ENCODE measurements around the gene ST6GALNAC5.

DNA sequence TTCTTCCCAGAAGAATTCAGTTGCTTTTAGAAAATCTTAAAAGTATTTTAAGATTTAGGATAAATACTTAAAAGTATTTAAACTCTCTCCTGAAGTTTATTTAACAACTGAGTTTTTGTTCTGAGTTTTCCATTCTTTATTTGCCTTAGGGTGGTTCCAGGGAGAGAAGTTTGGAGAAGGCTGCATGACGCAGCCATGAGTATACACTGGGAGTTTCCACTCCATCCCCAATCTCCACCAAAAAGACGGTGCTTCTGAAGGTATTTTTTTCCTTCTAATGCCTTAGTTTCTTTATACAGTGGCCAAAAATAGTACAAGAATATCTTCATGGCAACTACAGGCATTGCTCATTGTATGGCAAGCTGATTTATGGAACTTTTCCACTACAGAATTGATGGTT lies 122.7 kb downstream of the ST6GALNAC5 start:
- TF ChIP-seq, protein P1, sequence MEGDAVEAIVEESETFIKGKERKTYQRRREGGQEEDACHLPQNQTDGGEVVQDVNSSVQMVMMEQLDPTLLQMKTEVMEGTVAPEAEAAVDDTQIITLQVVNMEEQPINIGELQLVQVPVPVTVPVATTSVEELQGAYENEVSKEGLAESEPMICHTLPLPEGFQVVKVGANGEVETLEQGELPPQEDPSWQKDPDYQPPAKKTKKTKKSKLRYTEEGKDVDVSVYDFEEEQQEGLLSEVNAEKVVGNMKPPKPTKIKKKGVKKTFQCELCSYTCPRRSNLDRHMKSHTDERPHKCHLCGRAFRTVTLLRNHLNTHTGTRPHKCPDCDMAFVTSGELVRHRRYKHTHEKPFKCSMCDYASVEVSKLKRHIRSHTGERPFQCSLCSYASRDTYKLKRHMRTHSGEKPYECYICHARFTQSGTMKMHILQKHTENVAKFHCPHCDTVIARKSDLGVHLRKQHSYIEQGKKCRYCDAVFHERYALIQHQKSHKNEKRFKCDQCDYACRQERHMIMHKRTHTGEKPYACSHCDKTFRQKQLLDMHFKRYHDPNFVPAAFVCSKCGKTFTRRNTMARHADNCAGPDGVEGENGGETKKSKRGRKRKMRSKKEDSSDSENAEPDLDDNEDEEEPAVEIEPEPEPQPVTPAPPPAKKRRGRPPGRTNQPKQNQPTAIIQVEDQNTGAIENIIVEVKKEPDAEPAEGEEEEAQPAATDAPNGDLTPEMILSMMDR (IDR thresholded peaks at IDR 0.05) = no peak
- TF ChIP-seq POLR2AphosphoS5 (IDR thresholded peaks at IDR 0.05) = no peak

All from esophagus muscularis mucosa (tissue), 3 donors.